NT2/D1 (cell line): Measurements from ENCODE around the gene LILRB2.

ENCODE experiments used
- YY1 ChIP-seq: IDR thresholded peaks from 2 replicates; pipeline ENCODE4 v1.6.1; 2011; ENCODE audit not compliant: insufficient read length, insufficient read depth
- ZNF274 ChIP-seq: IDR thresholded peaks from 2 replicates; pipeline ENCODE4 v1.6.1; 2011; ENCODE audit warnings: mild to moderate bottlenecking, low read depth, low read length

DNA sequence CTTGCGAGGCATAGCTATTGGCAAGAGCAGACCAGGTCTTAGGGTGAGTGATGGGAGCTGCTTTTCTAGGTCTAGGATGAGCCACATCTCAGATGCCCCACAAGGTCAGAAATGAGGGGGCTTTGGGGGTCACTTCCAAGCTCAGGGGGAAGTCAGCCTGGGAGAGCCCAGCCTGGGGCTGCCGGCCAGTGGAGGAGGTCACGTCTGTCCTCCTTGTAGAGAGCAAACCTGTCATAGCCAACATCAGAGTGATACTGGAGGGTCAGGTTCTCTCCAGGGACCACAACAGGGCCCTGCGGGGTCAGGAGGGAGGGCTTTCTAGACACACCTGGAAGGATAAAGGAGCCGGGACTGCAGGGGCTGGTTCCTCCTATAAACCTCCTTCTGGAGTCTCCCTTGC lies 29.6 kb upstream of the LILRB2 start:
- no peak for TF ChIP-seq ZNF274
- TF ChIP-seq YY1 = no peak
